Activated CD4-positive, alpha-beta T cell treated with anti-CD3 and anti-CD28 coated beads for 24 hours (primary cell): ENCODE results near the gene UBE2L5.

Source experiments
- DNase-seq, 2 donors: peaks; one replicate each; pipeline ENCODE4 v3.0.0-alpha.2; 2020; ENCODE audit warnings: low read depth in 2 of 2

Gene UBE2L5

DNA sequence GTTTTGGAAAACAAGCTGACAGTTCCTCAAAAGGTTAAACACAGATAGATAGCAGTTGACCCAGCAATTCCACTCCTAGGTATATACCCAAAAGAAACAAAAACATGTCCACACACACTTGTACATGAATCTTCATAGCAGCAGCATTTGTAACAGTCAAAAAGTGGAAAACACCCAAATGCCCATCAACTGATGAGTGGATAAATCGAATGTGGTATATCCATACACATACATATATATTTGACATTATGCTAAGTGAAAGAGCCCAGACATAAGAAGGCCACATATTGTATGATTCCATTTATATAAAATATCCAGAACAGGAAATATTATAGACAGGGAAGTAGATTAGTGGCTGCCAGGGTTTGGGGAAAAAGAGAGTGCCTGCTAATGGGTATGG lies 51.4 kb downstream of the UBE2L5 start:
- DNase-seq, result no peak

GRCh38 chr13:30477346-30478195 lies 55.3 kb downstream of the UBE2L5 start:
- no peak for DNase-seq
